Neutrophil (primary cell): ENCODE results near the gene KNDC1.
"Not testable (repeated sequence)": the region's sequence is repeated elsewhere in the genome, so short reads cannot be mapped to it uniquely, and the experiment has no call there.

Experiments used
- H3K27ac ChIP-seq: fragments of 200-600 bp; sonication (generic); 2 replicates; pipeline ENCODE4 v1.5.1; 2016; ENCODE audit warnings: mild to moderate bottlenecking, moderate library complexity
- H3K27me3 ChIP-seq: fragments of 200-600 bp; sonication (generic); 2 replicates; pipeline ENCODE4 v1.6.0; 2016; ENCODE audit warnings: mild to moderate bottlenecking
- H3K36me3 ChIP-seq: fragments of 200-600 bp; sonication (generic); 2 replicates; pipeline ENCODE4 v1.5.1; 2017
- H3K4me1 ChIP-seq, 2 experiments: fragments of 200-600 bp in 1 of 2; sonication (generic) in 1 of 2; 1 replicate in 1 of 2; 2 replicates in 1 of 2; pipeline versions ENCODE4 v1.5.1 to v1.6.1; 2013 to 2016; ENCODE audit warnings: low read depth in 1 of 2, low read length in 1 of 2, mild to moderate bottlenecking in 1 of 2, moderate library complexity in 1 of 2; ENCODE audit not compliant: control insufficient read depth in 1 of 2, insufficient read depth in 1 of 2
- H3K4me3 ChIP-seq, 2 experiments: fragments of 200-600 bp in 1 of 2; sonication (generic) in 1 of 2; 1 replicate in 1 of 2; 2 replicates in 1 of 2; pipeline ENCODE4 v1.5.1; 2013 to 2016; ENCODE audit warnings: low read depth in 1 of 2, low read length in 1 of 2, mild to moderate bottlenecking in 1 of 2, moderate library complexity in 1 of 2
- H3K9me3 ChIP-seq: fragments of 200-600 bp; sonication (generic); 2 replicates; pipeline ENCODE4 v1.5.1; 2016
- TF ChIP-seq, protein P1 (sequence below): fragments of 200-600 bp; sonication (generic); IDR thresholded peaks from 2 replicates; pipeline ENCODE4 v1.5.1; 2016; ENCODE audit warnings: antibody characterized with exemption

KNDC1 gene

DNA sequence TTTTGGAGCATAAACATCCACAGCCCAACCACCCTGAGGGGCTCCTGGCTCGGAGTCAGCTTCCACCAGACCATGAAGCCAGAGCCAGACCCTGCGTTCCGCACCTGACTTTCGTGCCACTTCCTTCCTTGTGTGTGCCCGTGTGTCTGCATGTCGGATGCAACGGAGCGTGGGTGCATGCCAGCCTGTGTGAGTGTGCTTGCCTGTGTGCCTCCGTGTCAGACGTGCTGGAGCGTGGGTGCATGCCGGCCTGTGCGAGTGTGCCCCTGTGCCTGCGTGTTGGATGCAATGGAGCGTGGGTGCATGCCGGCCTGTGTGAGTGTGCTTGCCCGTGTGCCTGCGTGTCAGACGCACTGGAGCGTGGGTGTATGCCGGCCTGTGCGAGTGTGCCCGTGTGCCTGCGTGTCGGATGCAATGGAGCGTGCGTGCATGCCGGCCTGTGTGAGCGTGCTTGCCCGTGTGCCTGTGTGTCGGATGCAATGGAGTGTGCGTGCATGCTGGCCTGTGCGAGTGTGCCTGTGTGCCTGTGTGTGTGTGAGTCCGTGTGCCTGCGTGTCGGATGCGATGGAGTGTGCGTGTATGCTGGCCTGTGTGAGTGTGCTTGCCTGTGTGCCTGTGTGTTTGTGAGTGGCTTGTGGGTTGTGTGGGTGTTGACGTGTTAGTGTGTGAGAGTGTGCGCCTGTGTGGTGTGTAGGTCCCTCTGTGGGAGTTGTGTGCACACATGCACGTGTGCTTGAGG, 28.1 kb upstream of the KNDC1 start:
- H3K4me1 ChIP-seq, result no peaks in the 10 kb centered on the region
- H3K4me3 ChIP-seq, result no peak overlapping the region
- TF ChIP-seq, protein P1, sequence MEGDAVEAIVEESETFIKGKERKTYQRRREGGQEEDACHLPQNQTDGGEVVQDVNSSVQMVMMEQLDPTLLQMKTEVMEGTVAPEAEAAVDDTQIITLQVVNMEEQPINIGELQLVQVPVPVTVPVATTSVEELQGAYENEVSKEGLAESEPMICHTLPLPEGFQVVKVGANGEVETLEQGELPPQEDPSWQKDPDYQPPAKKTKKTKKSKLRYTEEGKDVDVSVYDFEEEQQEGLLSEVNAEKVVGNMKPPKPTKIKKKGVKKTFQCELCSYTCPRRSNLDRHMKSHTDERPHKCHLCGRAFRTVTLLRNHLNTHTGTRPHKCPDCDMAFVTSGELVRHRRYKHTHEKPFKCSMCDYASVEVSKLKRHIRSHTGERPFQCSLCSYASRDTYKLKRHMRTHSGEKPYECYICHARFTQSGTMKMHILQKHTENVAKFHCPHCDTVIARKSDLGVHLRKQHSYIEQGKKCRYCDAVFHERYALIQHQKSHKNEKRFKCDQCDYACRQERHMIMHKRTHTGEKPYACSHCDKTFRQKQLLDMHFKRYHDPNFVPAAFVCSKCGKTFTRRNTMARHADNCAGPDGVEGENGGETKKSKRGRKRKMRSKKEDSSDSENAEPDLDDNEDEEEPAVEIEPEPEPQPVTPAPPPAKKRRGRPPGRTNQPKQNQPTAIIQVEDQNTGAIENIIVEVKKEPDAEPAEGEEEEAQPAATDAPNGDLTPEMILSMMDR, result no peak
- no peaks in the 10 kb centered on the region for H3K27me3 ChIP-seq
- no peaks in the 10 kb centered on the region for H3K36me3 ChIP-seq
- no peaks in the 10 kb centered on the region for H3K9me3 ChIP-seq
- no peak overlapping the region for H3K27ac ChIP-seq

DNA sequence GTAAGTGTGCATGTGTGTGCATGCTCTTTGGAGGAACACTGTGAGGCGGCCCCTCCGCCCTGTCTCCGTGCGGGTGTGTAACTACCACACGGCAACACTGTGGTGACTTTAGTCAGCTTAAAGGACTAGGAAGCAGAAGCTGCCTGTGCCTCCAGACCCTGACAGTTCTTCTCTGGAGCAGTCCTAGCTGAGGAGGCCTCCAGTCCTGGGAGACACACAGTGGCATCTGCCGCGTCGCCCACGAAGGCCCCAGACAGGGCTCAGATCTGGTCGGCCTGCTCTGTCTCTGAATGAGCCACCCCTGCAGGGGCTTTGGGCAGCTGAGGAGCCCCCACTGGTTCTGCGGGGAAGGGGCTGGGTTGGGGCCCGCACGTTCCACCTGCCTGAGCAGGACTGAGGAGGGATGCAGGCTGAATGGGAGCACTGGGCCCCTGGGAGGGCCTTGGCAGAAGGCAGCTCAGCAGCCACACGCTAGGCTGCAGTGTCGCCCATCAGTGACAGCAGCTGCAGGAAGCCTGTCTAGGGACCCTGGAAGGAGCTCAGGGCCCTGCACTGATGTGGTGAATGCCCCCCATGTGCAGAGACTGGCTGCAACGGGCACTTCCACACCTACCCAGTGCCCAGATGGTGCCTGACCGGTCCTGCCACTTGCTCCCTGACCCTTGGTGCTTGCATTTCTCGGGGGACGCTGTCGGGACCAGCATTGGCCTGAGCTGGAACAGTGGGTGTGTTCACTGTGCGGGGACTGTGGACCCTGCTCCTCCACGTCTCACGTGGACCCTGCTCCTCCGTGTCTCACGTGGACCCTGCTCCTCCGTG, 27.3 kb upstream of the KNDC1 start:
- Histone ChIP-seq H3K4me3 (no peak overlapping the region), H3K4me1 (no peaks in the 10 kb centered on the region), H3K27me3 (no peaks in the 10 kb centered on the region), H3K36me3 (no peaks in the 10 kb centered on the region), H3K27ac (no peak overlapping the region), H3K9me3 (no peaks in the 10 kb centered on the region)
- TF ChIP-seq, protein P1, result no peak

DNA sequence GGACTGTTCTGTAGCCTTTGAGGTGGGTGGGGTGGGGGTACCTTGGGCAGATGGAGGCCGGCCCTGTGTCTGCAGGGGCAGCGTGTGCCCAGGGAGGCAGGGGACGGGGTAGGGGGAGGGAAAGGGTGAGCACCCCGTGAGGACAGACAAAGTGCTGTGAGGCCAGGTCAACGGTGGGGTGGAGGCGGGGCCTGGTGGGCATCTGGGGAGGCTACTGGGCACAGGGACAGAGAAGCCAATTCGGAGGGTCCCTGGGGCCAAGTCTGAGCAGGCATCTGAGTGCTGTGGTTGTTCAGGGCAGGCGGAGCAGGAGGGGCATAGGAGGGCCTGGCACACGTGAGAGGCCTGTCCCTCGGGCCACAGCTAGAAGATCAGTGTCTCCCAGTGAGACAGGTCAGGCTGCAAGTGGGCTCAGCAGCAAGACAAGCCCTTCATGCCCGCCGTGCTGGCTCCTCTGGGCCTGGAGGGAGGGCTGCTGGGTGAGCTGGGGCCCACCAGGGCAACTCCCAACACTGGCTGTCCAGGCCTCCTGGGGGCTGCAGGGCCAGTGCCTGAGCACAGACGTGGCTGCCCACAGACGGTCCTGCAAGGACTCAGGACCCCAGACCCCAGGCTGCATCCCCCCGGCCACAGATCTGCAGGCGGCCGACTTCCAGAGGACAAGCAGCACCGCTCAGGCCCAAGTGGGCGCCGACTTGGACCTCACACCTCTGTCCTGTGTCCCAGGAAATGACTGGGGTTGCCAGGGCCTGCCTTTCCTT, 26.4 kb upstream of the KNDC1 start:
- TF ChIP-seq, protein P1, result no peak
- no peaks in the 10 kb centered on the region for H3K36me3 ChIP-seq
- no peaks in the 10 kb centered on the region for H3K4me1 ChIP-seq
- no peak overlapping the region for H3K27ac ChIP-seq
- no peaks in the 10 kb centered on the region for H3K27me3 ChIP-seq
- no peaks in the 10 kb centered on the region for H3K9me3 ChIP-seq
- H3K4me3 ChIP-seq, result no peak overlapping the region

- Histone ChIP-seq H3K4me3 (no peak overlapping the region), H3K27ac (no peak overlapping the region), H3K4me1 (no peaks in the 10 kb centered on the region), H3K36me3 (no peaks in the 10 kb centered on the region), H3K27me3 (peaks cover 1% of the 10 kb centered on the region), H3K9me3 (no peaks in the 10 kb centered on the region)
- TF ChIP-seq, protein P1, result no peak
Observed at GRCh38 chr10:133134411-133135115, 25.5 kb upstream of the KNDC1 start.

GRCh38 chr10:133135116-133135465, 24.9 kb upstream of the KNDC1 start:
- H3K4me3 ChIP-seq, result no peak overlapping the region
- H3K27me3 ChIP-seq, result peaks cover 5% of the 10 kb centered on the region
- no peak overlapping the region for H3K27ac ChIP-seq
- TF ChIP-seq, protein P1, result no peak
- H3K36me3 ChIP-seq, result no peaks in the 10 kb centered on the region
- no peaks in the 10 kb centered on the region for H3K4me1 ChIP-seq
- no peaks in the 10 kb centered on the region for H3K9me3 ChIP-seq

DNA sequence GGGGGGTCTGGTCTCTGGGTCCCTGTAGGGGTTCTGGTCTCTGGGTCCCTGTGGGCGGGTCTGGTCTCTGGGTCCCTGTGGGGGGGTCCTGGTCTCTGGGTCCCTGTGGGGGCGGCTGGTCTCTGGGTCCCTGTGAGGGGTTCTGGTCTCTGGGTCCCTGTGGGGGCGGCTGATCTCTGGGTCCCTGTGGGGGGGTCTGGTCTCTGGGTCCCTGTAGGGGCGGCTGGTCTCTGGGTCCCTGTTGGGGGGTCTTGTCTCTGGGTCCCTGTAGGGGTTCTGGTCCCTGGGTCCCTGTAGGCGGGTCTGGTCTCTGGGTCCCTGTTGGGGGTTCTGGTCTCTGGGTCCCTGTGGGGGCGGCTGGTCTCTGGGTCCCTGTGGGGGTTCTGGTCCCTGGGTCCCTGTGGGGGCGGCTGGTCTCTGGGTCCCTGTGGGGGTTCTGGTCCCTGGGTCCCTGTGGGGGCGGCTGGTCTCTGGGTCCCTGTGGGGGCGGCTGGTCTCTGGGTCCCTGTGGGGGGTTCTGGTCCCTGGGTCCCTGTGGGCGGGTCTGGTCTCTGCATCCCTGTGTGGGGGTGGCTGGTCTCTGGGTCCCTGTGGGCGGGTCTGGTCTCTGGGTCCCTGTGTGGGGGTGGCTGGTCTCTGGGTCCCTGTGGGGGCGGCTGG, 22.4 kb upstream of the KNDC1 start:
- peaks cover 13% of the 10 kb centered on the region for H3K27me3 ChIP-seq
- not testable (repeated sequence) for H3K36me3 ChIP-seq, H3K4me3 ChIP-seq, H3K4me1 ChIP-seq, H3K27ac ChIP-seq, H3K9me3 ChIP-seq
